H1 (cell line): ENCODE results near the gene EPN2. TPM values are rescaled to one million over a fixed set of nuclear protein-coding genes. Genes with fewer than 3 reads are reported as not detected.
A peak's percentile ranks its signal among the peaks of the same experiment; 100 is the strongest.

Experiments
- CTCF ChIA-PET: fragments of 300-600 bp; sonication (Branson Sonifier 250); formaldehyde crosslinking; loops from one replicate; lab custom pipeline; 2021; ENCODE audit not compliant: partially characterized antibody; lab: Charles Lee
- POLR2A ChIA-PET: fragments of 300-600 bp; sonication (Branson Sonifier 250); formaldehyde crosslinking; loops from one replicate; lab custom pipeline; 2021; ENCODE audit warnings: inconsistent platforms; ENCODE audit not compliant: partially characterized antibody; lab: Charles Lee
- DNase-seq, 2 experiments: peaks; one replicate each; pipeline versions ENCODE4 v3.0.0 to v3.0.0-alpha.2; 2010 to 2022; ENCODE audit warnings: low spot score in 2 of 2, low read depth in 1 of 2, mixed read lengths in 1 of 2
- FAIRE-seq: peaks from 2 replicates; lab custom pipeline; 2011; peaks lifted over from hg19 to GRCh38; lab: Jason Lieb, UNC
- H2AFZ ChIP-seq: 2 replicates; pipeline ENCODE4 v1.8.1; 2012; ENCODE audit warnings: low read length, inconsistent platforms
- H2AK5ac ChIP-seq: 2 replicates; pipeline ENCODE4 v1.6.1; 2013; ENCODE audit warnings: low read depth, low read length
- H2BK120ac ChIP-seq: replicated peaks from 2 replicates; pipeline ENCODE3; 2013; ENCODE audit warnings: low read depth, low read length, inconsistent platforms
- H2BK12ac ChIP-seq: 2 replicates; pipeline ENCODE4 v1.6.1; 2013; ENCODE audit warnings: low read depth, low read length
- H2BK15ac ChIP-seq: 2 replicates; pipeline ENCODE4 v1.6.1; 2013; ENCODE audit warnings: low read length
- H2BK20ac ChIP-seq: 2 replicates; pipeline ENCODE4 v1.6.1; 2013; ENCODE audit warnings: low read length
- H2BK5ac ChIP-seq: 2 replicates; pipeline ENCODE4 v1.6.1; 2013; ENCODE audit warnings: low read depth, low read length
- H3K14ac ChIP-seq: 2 replicates; pipeline ENCODE4 v1.6.1; 2013; ENCODE audit warnings: inconsistent platforms; ENCODE audit not compliant: insufficient read length
- H3K18ac ChIP-seq: 2 replicates; pipeline ENCODE4 v1.6.1; 2013; ENCODE audit warnings: low read length; ENCODE audit errors: extremely low read depth
- H3K23ac ChIP-seq: 2 replicates; pipeline ENCODE4 v1.6.1; 2013; ENCODE audit warnings: inconsistent platforms; ENCODE audit not compliant: insufficient read length
- H3K23me2 ChIP-seq: 2 replicates; pipeline ENCODE4 v1.6.1; 2013; ENCODE audit warnings: low read depth, low read length
- H3K27ac ChIP-seq: 2 replicates; pipeline ENCODE4 v1.6.1; 2011; ENCODE audit warnings: low read depth, low read length, inconsistent platforms
- H3K27me3 ChIP-seq, 4 experiments: replicated peaks in 1 of 4; 1 replicate in 1 of 4; 2 replicates in 3 of 4; pipeline versions ENCODE4 v1.6.1 to v1.8.1; 2011 to 2013; ENCODE audit warnings: low read length in 3 of 4, mild to moderate bottlenecking in 3 of 4, inconsistent platforms in 2 of 4, mixed read lengths in 2 of 4, moderate library complexity in 1 of 4; ENCODE audit not compliant: control insufficient read depth in 3 of 4, insufficient read depth in 3 of 4; ENCODE audit errors: extremely low read depth in 1 of 4
- H3K36me3 ChIP-seq, 4 experiments: 2 replicates each; pipeline versions ENCODE4 v1.6.1 to v1.8.1; 2011 to 2013; ENCODE audit warnings: mild to moderate bottlenecking in 4 of 4, low read length in 3 of 4, moderate library complexity in 2 of 4, control low read depth in 1 of 4, inconsistent platforms in 1 of 4; ENCODE audit not compliant: insufficient read depth in 4 of 4, control insufficient read depth in 2 of 4
- H3K4ac ChIP-seq: replicated peaks from 2 replicates; pipeline ENCODE3; 2013; ENCODE audit warnings: low read length, low read depth, mixed read lengths, inconsistent platforms; ENCODE audit not compliant: insufficient read length
- H3K4me1 ChIP-seq, 4 experiments: replicated peaks in 1 of 4; 1 replicate in 1 of 4; 2 replicates in 3 of 4; pipeline versions ENCODE4 v1.6.1 to v1.8.1; 2011 to 2013; ENCODE audit warnings: low read length in 3 of 4, inconsistent platforms in 2 of 4, mixed read lengths in 1 of 4; ENCODE audit not compliant: insufficient read depth in 4 of 4, control insufficient read depth in 3 of 4
- H3K4me2 ChIP-seq, 2 experiments: 2 replicates each; pipeline versions ENCODE4 v1.6.1 to v1.8.1; 2011 to 2013; ENCODE audit warnings: low read depth in 2 of 2, low read length in 2 of 2, control low read depth in 1 of 2, inconsistent platforms in 1 of 2, mild to moderate bottlenecking in 1 of 2; ENCODE audit not compliant: insufficient read depth in 1 of 2
- H3K4me3 ChIP-seq, 4 experiments: fragments of 200-600, 300-600 bp in 1 of 4; sonication (generic), shearing (Covaris generic), sonication (Bioruptor Twin) in 1 of 4; 2 replicates each; pipeline versions ENCODE4 v1.5.1 to v1.8.1; 2011 to 2016; ENCODE audit warnings: low read length in 4 of 4, low read depth in 3 of 4, control low read depth in 2 of 4, inconsistent platforms in 2 of 4, mild to moderate bottlenecking in 2 of 4, mixed read lengths in 1 of 4, moderate library complexity in 1 of 4; ENCODE audit not compliant: insufficient read depth in 2 of 4; ENCODE audit errors: extremely low read depth in 1 of 4
- H3K56ac ChIP-seq: replicated peaks from 2 replicates; pipeline ENCODE3; 2013; ENCODE audit warnings: low read depth, mild to moderate bottlenecking, mixed read lengths, low read length, inconsistent platforms; ENCODE audit not compliant: insufficient read length
- H3K79me1 ChIP-seq: 2 replicates; pipeline ENCODE4 v1.6.1; 2013; ENCODE audit warnings: low read depth, low read length, control low read depth
- H3K79me2 ChIP-seq, 2 experiments: 2 replicates each; pipeline versions ENCODE4 v1.6.1 to v1.8.1; 2012 to 2013; ENCODE audit warnings: low read length in 2 of 2, mild to moderate bottlenecking in 2 of 2, inconsistent platforms in 1 of 2; ENCODE audit not compliant: insufficient read depth in 2 of 2, control insufficient read depth in 1 of 2
- H3K9ac ChIP-seq, 4 experiments: replicated peaks in 1 of 4; 1 replicate in 1 of 4; 2 replicates in 3 of 4; pipeline versions ENCODE4 v1.6.1 to v1.8.1; 2011 to 2013; ENCODE audit warnings: low read depth in 3 of 4, low read length in 3 of 4, control low read depth in 2 of 4, mild to moderate bottlenecking in 2 of 4, moderate library complexity in 2 of 4, inconsistent platforms in 1 of 4; ENCODE audit errors: extremely low read depth in 1 of 4
- H3K9me3 ChIP-seq, 2 experiments: 2 replicates each; pipeline versions ENCODE4 v1.6.1 to v1.8.1; 2012 to 2013; ENCODE audit warnings: mild to moderate bottlenecking in 2 of 2, moderate library complexity in 2 of 2, control low read depth in 1 of 2, inconsistent platforms in 1 of 2, low read depth in 1 of 2, low read length in 1 of 2, mixed read lengths in 1 of 2; ENCODE audit not compliant: insufficient read depth in 2 of 2
- H4K20me1 ChIP-seq, 2 experiments: replicated peaks in 1 of 2; 2 replicates each; pipeline versions ENCODE3 to v1.8.1; 2011 to 2013; ENCODE audit warnings: inconsistent platforms in 2 of 2, low read length in 2 of 2, mild to moderate bottlenecking in 1 of 2; ENCODE audit not compliant: insufficient read depth in 2 of 2, control insufficient read depth in 1 of 2
- H4K5ac ChIP-seq: 2 replicates; pipeline ENCODE4 v1.6.1; 2013; ENCODE audit warnings: low read length, low read depth, mixed read lengths, inconsistent platforms; ENCODE audit not compliant: insufficient read length
- H4K8ac ChIP-seq: 2 replicates; pipeline ENCODE4 v1.8.0; 2013; ENCODE audit warnings: mild to moderate bottlenecking, moderate library complexity, low read length, inconsistent platforms; ENCODE audit not compliant: insufficient read depth; ENCODE audit errors: extremely low read depth
- H4K91ac ChIP-seq: replicated peaks from 2 replicates; pipeline ENCODE3; 2013; ENCODE audit warnings: low read length, mixed read lengths, inconsistent platforms; ENCODE audit not compliant: insufficient read length
- CBX8 ChIP-seq: fragments of 300-800, 300-1000 bp; sonication (generic); IDR thresholded peaks from 2 replicates; pipeline ENCODE4 v1.7.1; 2016; ENCODE audit warnings: low read depth, low read length, borderline replicate concordance
- HDAC2 ChIP-seq, 2 experiments: fragments of 300-600 bp in 1 of 2; sonication (generic) in 1 of 2; IDR thresholded peaks; 2 replicates each; pipeline ENCODE4 v1.6.1; 2011 to 2012; ENCODE audit warnings: low read depth in 2 of 2, low read length in 2 of 2, mild to moderate bottlenecking in 2 of 2, moderate library complexity in 2 of 2, borderline replicate concordance in 1 of 2, inconsistent platforms in 1 of 2
- JUND ChIP-seq: IDR thresholded peaks from 2 replicates; pipeline ENCODE4 v1.6.1; 2011; ENCODE audit warnings: mild to moderate bottlenecking, improper control_type of control experiment, low read length
- POLR2AphosphoS5 ChIP-seq: IDR thresholded peaks from 2 replicates; pipeline ENCODE4 v1.6.1; 2011; ENCODE audit warnings: low read depth, low read length
- RXRA ChIP-seq: IDR thresholded peaks from 2 replicates; pipeline ENCODE4 v1.6.1; 2011; ENCODE audit warnings: low read depth, mild to moderate bottlenecking, low read length, moderate library complexity; ENCODE audit not compliant: insufficient read depth
- SAP30 ChIP-seq: fragments of 300-600 bp; sonication (generic); IDR thresholded peaks from 2 replicates; pipeline ENCODE4 v1.7.1; 2012; ENCODE audit warnings: low read length, moderate library complexity, mild to moderate bottlenecking, inconsistent platforms; ENCODE audit not compliant: insufficient read depth, insufficient replicate concordance
- SIN3A ChIP-seq, 2 experiments: IDR thresholded peaks in 1 of 2; conservative IDR thresholded peaks in 1 of 2; 2 replicates each; pipeline ENCODE4 v1.6.1; 2011 to 2012; ENCODE audit warnings: low read length in 2 of 2, improper control_type of control experiment in 1 of 2, low read depth in 1 of 2, mild to moderate bottlenecking in 1 of 2
- SP1 ChIP-seq: IDR thresholded peaks from 2 replicates; pipeline ENCODE4 v1.6.1; 2011; ENCODE audit warnings: low read depth, low read length
- TAF1 ChIP-seq: IDR thresholded peaks from 2 replicates; pipeline ENCODE4 v1.6.1; 2011; ENCODE audit warnings: mild to moderate bottlenecking, low read depth, low read length
- TBP ChIP-seq: IDR thresholded peaks from 2 replicates; pipeline ENCODE4 v1.6.1; 2011; ENCODE audit warnings: low read depth, low read length, improper control_type of control experiment
- TEAD4 ChIP-seq: IDR thresholded peaks from 2 replicates; pipeline ENCODE4 v1.6.1; 2012; ENCODE audit warnings: low read depth, low read length, inconsistent platforms, mixed read lengths
- WGBS, 2 experiments: shearing (Covaris generic) in 1 of 2; methylation state at CpG; one replicate each; pipeline versions ENCODE4 v1.1.6 to v1.1.7; 2013 to 2015; ENCODE audit warnings: low lambda C conversion rate in 2 of 2, mixed read lengths in 2 of 2, inconsistent platforms in 1 of 2, low coverage in 1 of 2, missing lambda C conversion rate in 1 of 2; ENCODE audit not compliant: insufficient replicate concordance in 2 of 2, insufficient coverage in 1 of 2, insufficient read length in 1 of 2; ENCODE audit errors: extremely low coverage in 1 of 2, missing lambda C conversion rate in 1 of 2; 5-methylcytosine and 5-hydroxymethylcytosine counted together
- polyA plus RNA-seq, 7 experiments: library from polyadenylated mRNA; depleted of rRNA in 3 of 7; stranded (reverse) in 5 of 7; unstranded in 2 of 7; fragments of >200 nt in 5 of 7; fragments of 200-250 nt in 2 of 7; gene quantifications; 1 replicate in 5 of 7; 2 replicates in 1 of 7; 4 replicates in 1 of 7; pipeline versions ENCODE4 v1.2.1 to v1.2.3, GENCODE V29; 2011 to 2013; ENCODE audit warnings: missing spikeins in 2 of 7, mixed read lengths in 2 of 7
- total RNA-seq: library from RNA; stranded (reverse); fragmentation: NEBNext Ultra II Directional; extraction: Animal tissue kit (Norgen Biotek cat#: 25700); gene quantifications from 2 replicates; pipeline ENCODE4 v1.2.1, GENCODE V29; 2021

The EPN2 gene
- total and polyA plus RNA-seq, 2 of the 8 experiments (the other 6 are each of a cell fraction or from before 2014, with no cell fraction given) = 28.7 to 55.8 TPM

DNA sequence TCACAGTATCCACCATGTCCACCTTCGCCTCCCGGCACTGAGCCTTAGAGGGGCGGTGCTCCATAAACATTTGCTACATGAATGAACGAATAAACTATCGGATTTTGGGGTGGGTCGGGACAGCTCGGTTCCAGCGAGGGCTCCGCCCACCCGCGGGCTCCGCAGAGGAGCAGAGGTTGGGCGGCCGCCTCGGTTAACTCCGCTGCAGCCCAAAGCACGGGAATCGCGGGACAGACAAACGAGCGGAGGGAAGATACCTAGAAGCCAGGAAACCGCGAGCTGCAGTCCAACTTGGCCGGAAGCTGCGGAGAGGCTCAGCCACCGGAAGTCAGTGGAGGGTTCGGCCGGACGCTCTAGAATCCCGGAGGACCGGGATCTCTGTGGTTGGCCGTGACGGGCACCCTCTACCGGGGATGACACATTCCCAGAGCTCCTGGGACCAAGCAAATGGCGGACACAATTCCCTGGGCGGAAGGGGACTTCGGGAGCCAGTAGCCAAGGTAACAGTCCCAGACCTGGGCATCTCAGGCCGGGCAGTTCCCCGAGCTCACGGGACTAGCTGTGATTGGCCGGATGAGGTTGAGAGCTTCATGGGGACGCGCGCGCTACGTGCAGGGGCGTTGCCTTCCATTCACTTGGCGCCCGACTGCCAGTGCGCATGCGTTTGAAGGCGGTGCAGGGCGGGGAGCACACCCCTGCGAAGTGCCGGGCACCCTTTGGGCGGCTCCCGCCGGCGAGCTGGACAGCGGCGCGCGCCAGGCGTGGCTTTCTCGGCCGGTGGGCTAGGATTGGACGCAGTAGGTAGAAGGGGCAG is 140.6 kb downstream of the EPN2 start:
- Histone ChIP-seq H3K9me3 (no peaks in the 10 kb centered on the region), H3K36me3 (peaks cover 21 to 33% (median 25%) of the 10 kb centered on the region in 4 experiments), H3K18ac (peak overlapping the region; percentile 84), H3K56ac (peak overlapping the region; percentile 70), H3K79me1 (peaks cover 11% of the 10 kb centered on the region), H3K4ac (no peak overlapping the region), H3K79me2 (peaks cover 0 to 30% of the 10 kb centered on the region in 2 experiments; a peak in 2 of 4 replicates), H3K9ac (peak overlapping the region; percentile 63 to 84 (median 73)), H3K23me2 (peaks cover 8% of the 10 kb centered on the region; the same call in 1 of the 2 replicates), H3K23ac (no peak overlapping the region), H4K91ac (peak overlapping the region; percentile 79), H4K20me1 (peaks cover 0 to 17% of the 10 kb centered on the region in 2 experiments), H4K8ac (peak overlapping the region; percentile 98), H3K4me3 (peak overlapping the region; percentile 59 to 90 (median 82)), H2BK120ac (no peak overlapping the region), H2BK5ac (peak overlapping the region; percentile 55; the same call in 1 of the 2 replicates), H4K5ac (peak overlapping the region; percentile 78), H2AK5ac (no peak overlapping the region), H2BK15ac (no peak overlapping the region), H2BK12ac (no peak overlapping the region; the same call in 1 of the 2 replicates), H3K4me1 (peaks cover 3 to 11% (median 4%) of the 10 kb centered on the region in 4 experiments), H3K14ac (no peak overlapping the region), H2BK20ac (no peak overlapping the region), H3K4me2 (peak overlapping the region; percentile 72 to 95), H2AFZ (peak overlapping the region; percentile 30), H3K27ac (peak overlapping the region; percentile 79), H3K27me3 (no peaks in the 10 kb centered on the region)
- ChIA-PET POLR2A (interaction anchor here (0.6 to 3.8 kb wide), 17 partner anchors 9 to 392 kb away, joined by 3 to 32 read pairs (median 4); partner anchors contain the start of genes ALDH3A2, B9D1 and MFAP4), CTCF (interaction anchor here (0.6 to 2.6 kb wide), 13 partner anchors 13 to 384 kb away, joined by 3 to 20 read pairs (median 5); partner anchors contain the start of gene B9D1)
- WGBS, 2 experiments = 1% methylated on average over 67 of the region's 67 CpGs; no CpG with 5 or more reads in 1 of the 2 experiments
- DNase-seq = peak; percentile 94 to 97
- FAIRE-seq = peak; percentile 76
- peak; percentile 84; the same call in 1 of the 2 replicates for TF ChIP-seq SP1
- TF ChIP-seq TBP = peak; percentile 75
- no peak for TF ChIP-seq CBX8
- peak; percentile 31 to 73; a peak in 2 of 4 replicates for TF ChIP-seq SIN3A (conservative IDR thresholded peaks at IDR 0.05 in 1 of 2, IDR thresholded peaks at IDR 0.05 in 1 of 2; ENCODE audit: low read depth in 1 of 2, low read length in 2 of 2)
- no peak for TF ChIP-seq TEAD4
- no peak for TF ChIP-seq RXRA
- peak; percentile 50 for TF ChIP-seq POLR2AphosphoS5
- TF ChIP-seq HDAC2 (IDR thresholded peaks at IDR 0.05; ENCODE audit: borderline replicate concordance in 1 of 2, low read depth in 2 of 2, low read length in 2 of 2) = no peak
- no peak for TF ChIP-seq SAP30
- no peak for TF ChIP-seq JUND
- TF ChIP-seq TAF1 = peak; percentile 91
